Measurements from ENCODE around the gene PARP1. TPM values are rescaled to one million over a fixed set of nuclear protein-coding genes. Genes with fewer than 3 reads are reported as not detected.

Gene PARP1
- total RNA-seq, 1 experiment from 2014 or later: 376 TPM

DNA sequence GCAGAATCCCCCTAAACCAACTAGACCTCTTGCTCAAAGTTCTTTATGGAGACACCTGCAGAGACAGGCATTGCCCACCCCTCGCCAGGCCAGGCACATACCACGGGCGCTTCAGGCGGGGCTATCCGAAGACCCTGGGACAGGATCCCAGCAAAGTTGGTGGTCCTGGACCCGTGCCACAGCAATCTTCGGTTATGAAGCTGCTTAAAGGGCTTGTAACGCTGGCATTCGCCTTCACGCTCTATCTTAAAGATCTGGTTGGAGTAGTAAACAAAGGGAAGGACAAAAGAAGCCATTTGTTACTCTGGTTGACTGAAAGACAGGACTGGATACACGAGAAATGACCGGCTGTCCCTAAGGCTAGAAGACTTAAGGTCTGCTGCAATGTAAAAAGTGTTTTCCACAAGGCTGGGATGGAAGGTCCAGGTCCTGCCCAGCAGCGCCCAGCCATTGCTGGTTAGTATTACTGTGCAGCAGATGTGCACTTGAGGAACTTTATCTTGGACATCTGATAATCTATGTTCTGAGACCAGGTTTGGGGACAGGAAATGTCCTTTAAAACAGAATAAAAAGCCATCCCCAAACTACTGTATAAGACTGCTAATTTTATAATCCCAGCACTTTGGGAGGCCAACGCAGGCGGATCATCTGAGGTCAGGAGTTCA lies 42.9 kb downstream of the PARP1 start (continued):
- TF ChIP-seq, protein P1, sequence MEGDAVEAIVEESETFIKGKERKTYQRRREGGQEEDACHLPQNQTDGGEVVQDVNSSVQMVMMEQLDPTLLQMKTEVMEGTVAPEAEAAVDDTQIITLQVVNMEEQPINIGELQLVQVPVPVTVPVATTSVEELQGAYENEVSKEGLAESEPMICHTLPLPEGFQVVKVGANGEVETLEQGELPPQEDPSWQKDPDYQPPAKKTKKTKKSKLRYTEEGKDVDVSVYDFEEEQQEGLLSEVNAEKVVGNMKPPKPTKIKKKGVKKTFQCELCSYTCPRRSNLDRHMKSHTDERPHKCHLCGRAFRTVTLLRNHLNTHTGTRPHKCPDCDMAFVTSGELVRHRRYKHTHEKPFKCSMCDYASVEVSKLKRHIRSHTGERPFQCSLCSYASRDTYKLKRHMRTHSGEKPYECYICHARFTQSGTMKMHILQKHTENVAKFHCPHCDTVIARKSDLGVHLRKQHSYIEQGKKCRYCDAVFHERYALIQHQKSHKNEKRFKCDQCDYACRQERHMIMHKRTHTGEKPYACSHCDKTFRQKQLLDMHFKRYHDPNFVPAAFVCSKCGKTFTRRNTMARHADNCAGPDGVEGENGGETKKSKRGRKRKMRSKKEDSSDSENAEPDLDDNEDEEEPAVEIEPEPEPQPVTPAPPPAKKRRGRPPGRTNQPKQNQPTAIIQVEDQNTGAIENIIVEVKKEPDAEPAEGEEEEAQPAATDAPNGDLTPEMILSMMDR (IDR thresholded peaks at IDR 0.05): no peak
- TF ChIP-seq ZNF317 (CRISPR knock-in tag; IDR thresholded peaks at IDR 0.05; ENCODE audit: borderline replicate concordance, low read depth) (no peak), TP53 (CRISPR knock-in tag; IDR thresholded peaks at IDR 0.05) (no peak), FOXK1 (CRISPR knock-in tag; IDR thresholded peaks at IDR 0.05) (no peak), HMGA2 (CRISPR knock-in tag; IDR thresholded peaks at IDR 0.05) (no peak), MYBL2 (CRISPR knock-in tag; IDR thresholded peaks at IDR 0.05) (no peak), FOXJ3 (CRISPR knock-in tag; IDR thresholded peaks at IDR 0.05; ENCODE audit: borderline replicate concordance) (no peak), ATF1 (CRISPR knock-in tag; IDR thresholded peaks at IDR 0.05) (no peak), CREM (CRISPR knock-in tag; IDR thresholded peaks at IDR 0.05) (no peak), SMAD4 (CRISPR knock-in tag; IDR thresholded peaks at IDR 0.05) (no peak), RORB (CRISPR knock-in tag; IDR thresholded peaks at IDR 0.05) (no peak)
- TF ChIP-seq, protein P2, sequence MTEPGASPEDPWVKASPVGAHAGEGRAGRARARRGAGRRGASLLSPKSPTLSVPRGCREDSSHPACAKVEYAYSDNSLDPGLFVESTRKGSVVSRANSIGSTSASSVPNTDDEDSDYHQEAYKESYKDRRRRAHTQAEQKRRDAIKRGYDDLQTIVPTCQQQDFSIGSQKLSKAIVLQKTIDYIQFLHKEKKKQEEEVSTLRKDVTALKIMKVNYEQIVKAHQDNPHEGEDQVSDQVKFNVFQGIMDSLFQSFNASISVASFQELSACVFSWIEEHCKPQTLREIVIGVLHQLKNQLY (CRISPR knock-in tag; IDR thresholded peaks at IDR 0.05): no peak
- TF ChIP-seq, protein P3, sequence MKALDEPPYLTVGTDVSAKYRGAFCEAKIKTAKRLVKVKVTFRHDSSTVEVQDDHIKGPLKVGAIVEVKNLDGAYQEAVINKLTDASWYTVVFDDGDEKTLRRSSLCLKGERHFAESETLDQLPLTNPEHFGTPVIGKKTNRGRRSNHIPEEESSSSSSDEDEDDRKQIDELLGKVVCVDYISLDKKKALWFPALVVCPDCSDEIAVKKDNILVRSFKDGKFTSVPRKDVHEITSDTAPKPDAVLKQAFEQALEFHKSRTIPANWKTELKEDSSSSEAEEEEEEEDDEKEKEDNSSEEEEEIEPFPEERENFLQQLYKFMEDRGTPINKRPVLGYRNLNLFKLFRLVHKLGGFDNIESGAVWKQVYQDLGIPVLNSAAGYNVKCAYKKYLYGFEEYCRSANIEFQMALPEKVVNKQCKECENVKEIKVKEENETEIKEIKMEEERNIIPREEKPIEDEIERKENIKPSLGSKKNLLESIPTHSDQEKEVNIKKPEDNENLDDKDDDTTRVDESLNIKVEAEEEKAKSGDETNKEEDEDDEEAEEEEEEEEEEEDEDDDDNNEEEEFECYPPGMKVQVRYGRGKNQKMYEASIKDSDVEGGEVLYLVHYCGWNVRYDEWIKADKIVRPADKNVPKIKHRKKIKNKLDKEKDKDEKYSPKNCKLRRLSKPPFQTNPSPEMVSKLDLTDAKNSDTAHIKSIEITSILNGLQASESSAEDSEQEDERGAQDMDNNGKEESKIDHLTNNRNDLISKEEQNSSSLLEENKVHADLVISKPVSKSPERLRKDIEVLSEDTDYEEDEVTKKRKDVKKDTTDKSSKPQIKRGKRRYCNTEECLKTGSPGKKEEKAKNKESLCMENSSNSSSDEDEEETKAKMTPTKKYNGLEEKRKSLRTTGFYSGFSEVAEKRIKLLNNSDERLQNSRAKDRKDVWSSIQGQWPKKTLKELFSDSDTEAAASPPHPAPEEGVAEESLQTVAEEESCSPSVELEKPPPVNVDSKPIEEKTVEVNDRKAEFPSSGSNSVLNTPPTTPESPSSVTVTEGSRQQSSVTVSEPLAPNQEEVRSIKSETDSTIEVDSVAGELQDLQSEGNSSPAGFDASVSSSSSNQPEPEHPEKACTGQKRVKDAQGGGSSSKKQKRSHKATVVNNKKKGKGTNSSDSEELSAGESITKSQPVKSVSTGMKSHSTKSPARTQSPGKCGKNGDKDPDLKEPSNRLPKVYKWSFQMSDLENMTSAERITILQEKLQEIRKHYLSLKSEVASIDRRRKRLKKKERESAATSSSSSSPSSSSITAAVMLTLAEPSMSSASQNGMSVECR (CRISPR knock-in tag; IDR thresholded peaks at IDR 0.05; ENCODE audit: borderline replicate concordance): no peak

DNA sequence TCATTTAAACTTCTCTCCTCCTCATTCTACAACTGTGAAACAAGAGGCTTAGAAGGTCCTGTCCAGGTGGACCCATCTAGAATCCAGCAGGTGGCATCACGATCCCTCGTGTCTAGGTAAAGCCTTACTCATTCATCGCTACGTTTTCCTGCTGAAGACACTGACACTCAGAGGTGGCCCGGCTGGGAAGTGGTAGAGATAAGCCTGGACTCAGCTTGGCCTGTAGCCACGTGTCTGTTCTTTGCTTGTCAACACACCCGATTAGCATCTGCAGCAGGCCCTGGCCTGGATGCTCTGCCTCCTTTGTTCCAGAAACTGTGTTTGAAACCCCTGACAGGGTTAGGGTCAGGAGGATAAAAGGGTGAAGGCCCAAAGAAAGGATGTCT lies 43.4 kb downstream of the PARP1 start:
- no peaks in the 10 kb centered on the region for H3K27me3 Mint-ChIP-seq (ENCODE audit: low read depth)
- no peaks in the 10 kb centered on the region for H3K4me1 Mint-ChIP-seq
- ATAC-seq: no peak
- peaks cover 95% of the 10 kb centered on the region for H3K36me3 Mint-ChIP-seq
- H3K9me3 Mint-ChIP-seq: no peaks in the 10 kb centered on the region
- H3K4me3 Mint-ChIP-seq: no peak overlapping the region
- POLR2A ChIA-PET: no interaction called here
- H3K27ac Mint-ChIP-seq: no peak overlapping the region
- TF ChIP-seq TEAD4 (CRISPR knock-in tag; IDR thresholded peaks at IDR 0.05): no peak
- TF ChIP-seq, protein P4, sequence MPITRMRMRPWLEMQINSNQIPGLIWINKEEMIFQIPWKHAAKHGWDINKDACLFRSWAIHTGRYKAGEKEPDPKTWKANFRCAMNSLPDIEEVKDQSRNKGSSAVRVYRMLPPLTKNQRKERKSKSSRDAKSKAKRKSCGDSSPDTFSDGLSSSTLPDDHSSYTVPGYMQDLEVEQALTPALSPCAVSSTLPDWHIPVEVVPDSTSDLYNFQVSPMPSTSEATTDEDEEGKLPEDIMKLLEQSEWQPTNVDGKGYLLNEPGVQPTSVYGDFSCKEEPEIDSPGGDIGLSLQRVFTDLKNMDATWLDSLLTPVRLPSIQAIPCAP (CRISPR knock-in tag; IDR thresholded peaks at IDR 0.05): no peak
- TF ChIP-seq, protein P5, sequence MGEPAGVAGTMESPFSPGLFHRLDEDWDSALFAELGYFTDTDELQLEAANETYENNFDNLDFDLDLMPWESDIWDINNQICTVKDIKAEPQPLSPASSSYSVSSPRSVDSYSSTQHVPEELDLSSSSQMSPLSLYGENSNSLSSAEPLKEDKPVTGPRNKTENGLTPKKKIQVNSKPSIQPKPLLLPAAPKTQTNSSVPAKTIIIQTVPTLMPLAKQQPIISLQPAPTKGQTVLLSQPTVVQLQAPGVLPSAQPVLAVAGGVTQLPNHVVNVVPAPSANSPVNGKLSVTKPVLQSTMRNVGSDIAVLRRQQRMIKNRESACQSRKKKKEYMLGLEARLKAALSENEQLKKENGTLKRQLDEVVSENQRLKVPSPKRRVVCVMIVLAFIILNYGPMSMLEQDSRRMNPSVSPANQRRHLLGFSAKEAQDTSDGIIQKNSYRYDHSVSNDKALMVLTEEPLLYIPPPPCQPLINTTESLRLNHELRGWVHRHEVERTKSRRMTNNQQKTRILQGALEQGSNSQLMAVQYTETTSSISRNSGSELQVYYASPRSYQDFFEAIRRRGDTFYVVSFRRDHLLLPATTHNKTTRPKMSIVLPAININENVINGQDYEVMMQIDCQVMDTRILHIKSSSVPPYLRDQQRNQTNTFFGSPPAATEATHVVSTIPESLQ (CRISPR knock-in tag; IDR thresholded peaks at IDR 0.05): no peak
- TF ChIP-seq, protein P6, sequence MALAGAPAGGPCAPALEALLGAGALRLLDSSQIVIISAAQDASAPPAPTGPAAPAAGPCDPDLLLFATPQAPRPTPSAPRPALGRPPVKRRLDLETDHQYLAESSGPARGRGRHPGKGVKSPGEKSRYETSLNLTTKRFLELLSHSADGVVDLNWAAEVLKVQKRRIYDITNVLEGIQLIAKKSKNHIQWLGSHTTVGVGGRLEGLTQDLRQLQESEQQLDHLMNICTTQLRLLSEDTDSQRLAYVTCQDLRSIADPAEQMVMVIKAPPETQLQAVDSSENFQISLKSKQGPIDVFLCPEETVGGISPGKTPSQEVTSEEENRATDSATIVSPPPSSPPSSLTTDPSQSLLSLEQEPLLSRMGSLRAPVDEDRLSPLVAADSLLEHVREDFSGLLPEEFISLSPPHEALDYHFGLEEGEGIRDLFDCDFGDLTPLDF (CRISPR knock-in tag; IDR thresholded peaks at IDR 0.05): no peak
- DNase-seq (ENCODE audit: low spot score): no peak
- CTCF ChIA-PET: no interaction called here

Data from WTC11 (cell line).